A549 (cell line): ENCODE results near the gene KCNK3.

Experiments
- EP300 ChIP-seq, 2 experiments: fragments of >200 bp; sonication (Bioruptor Twin); formaldehyde crosslinking; IDR thresholded peaks; 2 replicates in 1 of 2; 3 replicates in 1 of 2; pipeline ENCODE4 v1.6.1; 2016 to 2017
- FOSL2 ChIP-seq, 2 experiments: fragments of 450-650 bp in 1 of 2; fragments of >200 bp in 1 of 2; sonication (Bioruptor Twin) in 1 of 2; formaldehyde crosslinking; IDR thresholded peaks; 2 replicates each; pipeline versions ENCODE4 v1.5.0 to v1.6.1; 2016 to 2020; ENCODE audit warnings: mild to moderate bottlenecking in 1 of 2, moderate library complexity in 1 of 2
- JUN ChIP-seq, 2 experiments: fragments of >200 bp; sonication (Bioruptor Twin); formaldehyde crosslinking; IDR thresholded peaks; 2 replicates in 1 of 2; 3 replicates in 1 of 2; pipeline ENCODE4 v1.6.1; 2016 to 2017
- JUNB ChIP-seq: fragments of >200 bp; sonication (Bioruptor Twin); formaldehyde crosslinking; IDR thresholded peaks from 2 replicates; pipeline ENCODE4 v1.6.1; 2016
- NR3C1 ChIP-seq: fragments of >200 bp; sonication (Bioruptor Twin); formaldehyde crosslinking; IDR thresholded peaks from 3 replicates; pipeline ENCODE4 v1.6.1; 2017
- PHF8 ChIP-seq: fragments of 200-600 bp; sonication (generic); IDR thresholded peaks from 2 replicates; pipeline ENCODE4 v1.6.1; 2016; ENCODE audit warnings: low read depth, mild to moderate bottlenecking, antibody characterized with exemption, moderate library complexity, borderline replicate concordance
- POLR2A ChIP-seq: IDR thresholded peaks from 2 replicates; pipeline ENCODE4 v1.6.1; 2012; ENCODE audit warnings: mild to moderate bottlenecking, low read length
- RAD21 ChIP-seq, 2 experiments: fragments of >200 bp in 1 of 2; sonication (Bioruptor Twin) in 1 of 2; formaldehyde crosslinking in 1 of 2; IDR thresholded peaks in 1 of 2; conservative IDR thresholded peaks in 1 of 2; 2 replicates in 1 of 2; 3 replicates in 1 of 2; pipeline ENCODE4 v1.6.1; 2012 to 2018; ENCODE audit warnings: inconsistent platforms in 1 of 2
- RFX5 ChIP-seq: fragments of 450-650 bp; IDR thresholded peaks from 2 replicates; pipeline ENCODE4 v1.7.1; 2014; ENCODE audit warnings: antibody characterized with exemption, mild to moderate bottlenecking, moderate library complexity
- TP53 ChIP-seq: fragments of 250-450 bp; sonication (Bioruptor Pico); IDR thresholded peaks from 2 replicates; pipeline ENCODE4 v1.5.0; 2021; ENCODE audit warnings: mild to moderate bottlenecking, moderate library complexity
- TF ChIP-seq, protein P1 (sequence below): fragments of 200-600 bp; sonication (generic); IDR thresholded peaks from 2 replicates; pipeline ENCODE4 v1.6.1; 2016; ENCODE audit warnings: antibody characterized with exemption, mild to moderate bottlenecking, moderate library complexity
- TF ChIP-seq, protein P2 (sequence below): fragments of >200 bp; sonication (Bioruptor Twin); formaldehyde crosslinking; IDR thresholded peaks from 3 replicates; pipeline ENCODE4 v1.5.1; 2016
- TF ChIP-seq, protein P3 (sequence below): fragments of >200 bp; sonication (Bioruptor Twin); formaldehyde crosslinking; IDR thresholded peaks from 2 replicates; pipeline ENCODE4 v1.6.1; 2016
- TF ChIP-seq, protein P4 (sequence below): fragments of >200 bp; sonication (Bioruptor Twin); formaldehyde crosslinking; IDR thresholded peaks from 3 replicates; pipeline ENCODE4 v1.6.1; 2016

DNA sequence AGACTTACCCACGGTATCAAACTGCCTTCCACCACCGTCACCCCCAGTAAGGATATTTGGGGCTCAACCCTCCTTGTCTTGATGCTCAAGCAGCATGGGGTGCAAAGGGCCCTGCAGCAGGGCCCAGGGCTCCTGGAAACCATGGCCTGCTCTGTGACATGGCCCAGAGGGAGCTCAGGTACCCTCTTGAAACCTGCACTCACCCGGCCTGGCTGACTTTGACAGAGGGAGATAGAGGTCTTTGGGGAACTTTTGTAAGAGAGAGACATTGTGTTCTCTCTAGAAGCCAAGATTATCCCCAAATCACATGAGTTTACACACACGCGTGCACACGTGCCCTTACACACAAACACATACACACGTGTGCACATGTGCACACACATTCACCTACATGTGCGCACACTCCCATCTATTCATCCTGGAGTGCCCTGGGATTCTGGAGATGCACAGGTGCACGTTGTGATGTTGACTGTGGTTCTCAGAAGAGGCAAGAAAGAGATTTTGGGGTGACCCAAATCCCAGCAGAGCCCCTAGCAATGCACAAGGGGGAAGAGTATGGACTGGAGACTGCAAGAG lies 19.6 kb upstream of the KCNK3 start:
- TF ChIP-seq POLR2A (no peak), JUNB (no peak), FOSL2 (IDR thresholded peaks at IDR 0.05) (no peak), FOSL2 (CRISPR knock-in tag; IDR thresholded peaks at IDR 0.05) (no peak), PHF8 (no peak), EP300 (IDR thresholded peaks at IDR 0.05) (no peak), JUN (IDR thresholded peaks at IDR 0.05) (no peak), TP53 (CRISPR knock-in tag) (no peak), RFX5 (no peak), RAD21 (conservative IDR thresholded peaks at IDR 0.05 in 1 of 2, IDR thresholded peaks at IDR 0.05 in 1 of 2) (no peak), NR3C1 (no peak)
- TF ChIP-seq, protein P1, sequence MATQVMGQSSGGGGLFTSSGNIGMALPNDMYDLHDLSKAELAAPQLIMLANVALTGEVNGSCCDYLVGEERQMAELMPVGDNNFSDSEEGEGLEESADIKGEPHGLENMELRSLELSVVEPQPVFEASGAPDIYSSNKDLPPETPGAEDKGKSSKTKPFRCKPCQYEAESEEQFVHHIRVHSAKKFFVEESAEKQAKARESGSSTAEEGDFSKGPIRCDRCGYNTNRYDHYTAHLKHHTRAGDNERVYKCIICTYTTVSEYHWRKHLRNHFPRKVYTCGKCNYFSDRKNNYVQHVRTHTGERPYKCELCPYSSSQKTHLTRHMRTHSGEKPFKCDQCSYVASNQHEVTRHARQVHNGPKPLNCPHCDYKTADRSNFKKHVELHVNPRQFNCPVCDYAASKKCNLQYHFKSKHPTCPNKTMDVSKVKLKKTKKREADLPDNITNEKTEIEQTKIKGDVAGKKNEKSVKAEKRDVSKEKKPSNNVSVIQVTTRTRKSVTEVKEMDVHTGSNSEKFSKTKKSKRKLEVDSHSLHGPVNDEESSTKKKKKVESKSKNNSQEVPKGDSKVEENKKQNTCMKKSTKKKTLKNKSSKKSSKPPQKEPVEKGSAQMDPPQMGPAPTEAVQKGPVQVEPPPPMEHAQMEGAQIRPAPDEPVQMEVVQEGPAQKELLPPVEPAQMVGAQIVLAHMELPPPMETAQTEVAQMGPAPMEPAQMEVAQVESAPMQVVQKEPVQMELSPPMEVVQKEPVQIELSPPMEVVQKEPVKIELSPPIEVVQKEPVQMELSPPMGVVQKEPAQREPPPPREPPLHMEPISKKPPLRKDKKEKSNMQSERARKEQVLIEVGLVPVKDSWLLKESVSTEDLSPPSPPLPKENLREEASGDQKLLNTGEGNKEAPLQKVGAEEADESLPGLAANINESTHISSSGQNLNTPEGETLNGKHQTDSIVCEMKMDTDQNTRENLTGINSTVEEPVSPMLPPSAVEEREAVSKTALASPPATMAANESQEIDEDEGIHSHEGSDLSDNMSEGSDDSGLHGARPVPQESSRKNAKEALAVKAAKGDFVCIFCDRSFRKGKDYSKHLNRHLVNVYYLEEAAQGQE, result no peak
- TF ChIP-seq, protein P2, sequence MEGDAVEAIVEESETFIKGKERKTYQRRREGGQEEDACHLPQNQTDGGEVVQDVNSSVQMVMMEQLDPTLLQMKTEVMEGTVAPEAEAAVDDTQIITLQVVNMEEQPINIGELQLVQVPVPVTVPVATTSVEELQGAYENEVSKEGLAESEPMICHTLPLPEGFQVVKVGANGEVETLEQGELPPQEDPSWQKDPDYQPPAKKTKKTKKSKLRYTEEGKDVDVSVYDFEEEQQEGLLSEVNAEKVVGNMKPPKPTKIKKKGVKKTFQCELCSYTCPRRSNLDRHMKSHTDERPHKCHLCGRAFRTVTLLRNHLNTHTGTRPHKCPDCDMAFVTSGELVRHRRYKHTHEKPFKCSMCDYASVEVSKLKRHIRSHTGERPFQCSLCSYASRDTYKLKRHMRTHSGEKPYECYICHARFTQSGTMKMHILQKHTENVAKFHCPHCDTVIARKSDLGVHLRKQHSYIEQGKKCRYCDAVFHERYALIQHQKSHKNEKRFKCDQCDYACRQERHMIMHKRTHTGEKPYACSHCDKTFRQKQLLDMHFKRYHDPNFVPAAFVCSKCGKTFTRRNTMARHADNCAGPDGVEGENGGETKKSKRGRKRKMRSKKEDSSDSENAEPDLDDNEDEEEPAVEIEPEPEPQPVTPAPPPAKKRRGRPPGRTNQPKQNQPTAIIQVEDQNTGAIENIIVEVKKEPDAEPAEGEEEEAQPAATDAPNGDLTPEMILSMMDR, result no peak
- TF ChIP-seq, protein P3, sequence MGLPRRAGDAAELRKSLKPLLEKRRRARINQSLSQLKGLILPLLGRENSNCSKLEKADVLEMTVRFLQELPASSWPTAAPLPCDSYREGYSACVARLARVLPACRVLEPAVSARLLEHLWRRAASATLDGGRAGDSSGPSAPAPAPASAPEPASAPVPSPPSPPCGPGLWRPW, result no peak
- TF ChIP-seq, protein P4, sequence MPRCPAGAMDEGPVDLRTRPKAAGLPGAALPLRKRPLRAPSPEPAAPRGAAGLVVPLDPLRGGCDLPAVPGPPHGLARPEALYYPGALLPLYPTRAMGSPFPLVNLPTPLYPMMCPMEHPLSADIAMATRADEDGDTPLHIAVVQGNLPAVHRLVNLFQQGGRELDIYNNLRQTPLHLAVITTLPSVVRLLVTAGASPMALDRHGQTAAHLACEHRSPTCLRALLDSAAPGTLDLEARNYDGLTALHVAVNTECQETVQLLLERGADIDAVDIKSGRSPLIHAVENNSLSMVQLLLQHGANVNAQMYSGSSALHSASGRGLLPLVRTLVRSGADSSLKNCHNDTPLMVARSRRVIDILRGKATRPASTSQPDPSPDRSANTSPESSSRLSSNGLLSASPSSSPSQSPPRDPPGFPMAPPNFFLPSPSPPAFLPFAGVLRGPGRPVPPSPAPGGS, result no peak
